HG02798 (cell line): ENCODE data around the gene MCC.

ENCODE experiments used
- ATAC-seq: cut with Tn5 transposase; IDR thresholded peaks from one replicate; pipeline ENCODE4 v1.9.1; 2021; ENCODE audit warnings: mild to moderate bottlenecking; ENCODE audit not compliant: unreplicated experiment, poor library complexity

Gene MCC

DNA sequence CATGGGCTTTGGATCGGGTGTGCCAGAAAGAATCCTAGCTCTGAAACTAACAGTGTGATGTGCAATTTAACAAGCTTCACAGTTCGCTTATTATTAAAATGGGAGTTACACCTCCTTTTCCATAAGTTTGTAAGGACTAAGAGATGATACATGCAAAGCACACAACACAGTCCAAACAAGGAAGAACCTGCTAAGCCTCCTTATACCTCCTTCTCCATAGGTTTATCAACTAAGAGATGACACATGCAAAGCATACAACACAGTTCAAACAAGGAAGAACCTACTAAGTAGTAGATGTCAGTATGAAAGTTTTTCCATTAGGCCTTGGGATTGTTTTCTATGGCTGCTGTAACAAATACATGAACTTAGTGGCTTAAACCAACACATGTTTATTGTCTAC is 295.7 kb downstream of the MCC start:
- no peak for ATAC-seq

DNA sequence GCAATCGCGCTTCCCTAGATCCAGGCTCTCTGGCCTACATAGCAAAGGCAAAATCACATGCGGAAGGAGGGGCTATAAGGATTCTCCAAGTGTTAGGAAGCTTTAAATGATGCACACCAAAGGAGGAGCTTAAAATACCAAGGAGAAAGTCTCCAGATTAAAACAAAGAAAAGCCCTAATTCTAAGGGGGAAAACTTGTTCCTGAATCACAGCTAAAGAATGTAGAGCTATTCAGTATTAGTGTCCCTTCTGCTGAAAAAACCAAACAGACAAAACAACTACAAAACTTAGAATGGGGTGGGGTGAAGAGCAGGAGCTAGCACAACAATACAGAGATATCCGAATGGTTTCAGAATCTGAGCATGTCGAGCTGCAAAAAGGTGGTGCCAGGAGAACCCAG is 297.9 kb downstream of the MCC start:
- no peak for ATAC-seq

- no peak for ATAC-seq
Measured at GRCh38 chr5:113189291-113189690, 299.0 kb downstream of the MCC start.

GRCh38 chr5:113188436-113188835 is 299.8 kb downstream of the MCC start:
- no peak for ATAC-seq

DNA sequence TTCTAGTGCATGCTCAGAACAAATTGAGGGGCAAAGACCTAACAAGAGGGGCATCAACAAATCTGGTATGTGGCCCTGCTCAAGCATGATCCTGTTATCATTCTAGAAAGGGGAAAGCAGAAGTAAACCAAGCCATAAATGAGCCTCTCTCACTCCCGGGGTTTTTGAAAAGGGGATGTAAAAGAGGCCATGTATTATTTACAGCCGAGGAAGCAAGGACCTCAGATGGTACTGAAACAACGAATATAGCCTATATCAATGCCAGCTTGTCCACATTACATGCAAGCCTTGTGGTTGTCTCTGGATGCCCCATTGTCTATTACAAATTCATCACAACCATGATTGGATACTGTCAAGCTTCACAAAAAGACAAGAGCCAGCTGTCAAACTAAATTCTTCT is 300.3 kb downstream of the MCC start:
- ATAC-seq, result no peak

- ATAC-seq, result no peak
Measured at GRCh38 chr5:113186061-113186460, 302.2 kb downstream of the MCC start.

DNA sequence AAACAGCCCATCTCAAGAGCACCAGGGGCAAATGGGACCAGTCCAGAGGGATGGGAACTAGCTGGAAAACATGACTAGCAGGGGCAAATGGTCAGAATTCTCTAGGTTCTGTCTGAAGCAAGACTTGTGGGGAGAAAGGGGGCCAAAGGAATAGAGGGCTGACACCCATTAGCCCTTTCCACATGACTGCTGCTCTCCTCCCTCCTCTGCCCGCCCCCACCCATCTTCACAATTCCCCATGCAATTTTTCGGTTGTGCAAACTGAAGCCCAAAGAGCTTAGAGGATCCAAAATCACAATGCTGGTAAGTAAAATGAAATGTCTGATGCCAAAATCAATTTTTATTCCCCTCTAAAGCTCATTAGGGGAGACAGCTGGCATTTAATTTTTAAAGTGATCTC is 304.6 kb downstream of the MCC start:
- ATAC-seq, result no peak

- ATAC-seq, result no peak
Measured at GRCh38 chr5:113182658-113183344, 305.5 kb downstream of the MCC start.

DNA sequence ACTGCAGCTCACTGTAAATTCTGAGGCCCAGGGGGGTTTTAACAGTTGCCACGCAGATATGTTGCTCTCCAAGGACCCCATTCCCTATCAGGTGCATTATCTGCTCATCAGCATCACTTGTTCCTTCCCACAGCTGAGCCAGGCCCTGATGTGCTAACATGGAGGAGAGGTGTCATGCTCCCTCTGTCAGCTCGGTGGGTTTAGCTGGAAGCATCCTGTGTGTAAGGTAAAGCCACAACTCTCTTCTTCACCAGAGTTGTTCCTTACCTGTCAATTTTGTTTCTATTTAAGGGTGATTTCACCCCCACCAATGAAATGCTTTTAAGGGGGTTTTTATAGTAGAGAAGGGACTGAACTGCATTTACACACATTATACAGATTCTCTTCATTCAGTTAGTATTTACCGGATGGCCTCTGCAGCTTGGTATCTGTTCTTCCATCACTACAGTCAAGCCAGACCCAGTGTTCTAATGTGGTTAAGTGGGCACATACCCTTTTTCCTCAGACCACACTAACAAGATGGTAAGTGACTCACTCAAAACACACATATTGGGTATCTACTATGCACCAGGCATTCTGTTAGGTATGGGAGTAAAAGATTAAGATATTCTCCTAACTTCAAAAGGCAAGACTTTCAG is 306.3 kb downstream of the MCC start:
- ATAC-seq, result no peak

DNA sequence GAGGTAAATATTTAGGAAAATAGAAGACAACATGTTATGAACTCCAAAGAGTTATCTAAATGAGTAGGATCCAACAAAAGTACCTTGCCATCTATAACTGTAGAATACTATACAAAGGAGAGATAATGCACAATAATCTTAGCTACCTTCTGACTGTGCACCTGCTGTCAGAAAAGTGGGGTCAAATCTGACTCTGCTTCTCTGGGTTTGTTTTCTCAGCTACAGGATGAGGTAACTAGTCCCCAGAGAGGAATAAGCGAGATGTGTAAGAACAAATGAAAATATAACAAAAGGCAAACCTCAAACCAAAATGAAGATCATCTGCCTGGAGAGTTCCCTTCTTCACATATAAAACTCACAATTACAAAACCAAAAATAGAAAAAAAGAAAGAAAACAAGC is 306.8 kb downstream of the MCC start:
- ATAC-seq, result no peak

- no peak for ATAC-seq
Measured at GRCh38 chr5:113179156-113179555, 309.1 kb downstream of the MCC start.

DNA sequence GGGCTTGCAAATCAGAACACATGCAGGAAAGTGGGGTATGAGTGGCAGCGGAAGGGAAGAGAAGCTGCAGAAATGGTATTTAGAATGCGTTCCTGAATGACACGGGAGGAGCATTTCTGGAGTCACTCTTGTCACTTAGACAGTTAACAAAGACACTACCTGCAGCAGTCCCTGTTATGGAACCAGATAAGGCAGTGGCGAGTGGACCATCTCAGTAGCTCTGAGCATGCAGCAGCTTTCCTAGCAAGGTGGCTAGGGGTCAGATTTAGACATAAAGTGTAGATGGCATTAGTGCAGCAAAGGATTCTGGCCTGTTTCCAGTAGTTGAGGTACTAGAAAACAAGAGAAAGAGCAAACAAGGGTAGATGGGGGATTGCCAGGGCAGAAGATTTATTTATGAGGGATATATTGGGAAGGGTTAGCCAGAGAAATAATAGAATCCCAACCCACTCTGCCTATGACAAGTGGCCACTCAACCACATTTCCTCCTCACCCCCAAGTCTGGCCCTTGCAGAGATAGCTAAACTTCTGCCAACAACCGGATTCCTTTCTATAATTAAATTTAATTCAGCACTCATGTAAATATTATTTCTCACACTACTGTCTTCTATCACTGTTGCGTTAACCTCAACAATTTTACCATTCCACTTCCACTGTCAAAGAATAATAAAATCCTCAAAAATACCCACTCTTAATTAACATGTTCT is 310.0 kb downstream of the MCC start:
- ATAC-seq, result no peak

DNA sequence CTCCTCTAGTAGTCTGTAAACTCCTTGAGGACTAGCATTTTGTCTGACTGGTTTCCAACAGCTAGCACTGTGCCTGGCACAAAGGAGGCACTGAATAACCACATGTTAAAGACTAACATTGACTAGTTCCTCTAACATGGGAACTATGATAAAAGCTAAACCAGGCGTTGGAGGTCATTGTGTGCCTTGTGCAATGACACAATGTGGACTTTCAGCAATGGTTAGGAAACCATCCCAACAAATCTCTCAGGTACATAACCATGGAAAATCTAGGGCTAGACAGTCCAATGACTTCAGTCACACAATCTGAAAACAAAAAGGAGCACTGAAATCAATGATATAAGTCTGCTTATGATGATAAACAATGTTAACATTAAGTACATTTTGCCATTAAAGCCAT is 311.0 kb downstream of the MCC start:
- no peak for ATAC-seq

DNA sequence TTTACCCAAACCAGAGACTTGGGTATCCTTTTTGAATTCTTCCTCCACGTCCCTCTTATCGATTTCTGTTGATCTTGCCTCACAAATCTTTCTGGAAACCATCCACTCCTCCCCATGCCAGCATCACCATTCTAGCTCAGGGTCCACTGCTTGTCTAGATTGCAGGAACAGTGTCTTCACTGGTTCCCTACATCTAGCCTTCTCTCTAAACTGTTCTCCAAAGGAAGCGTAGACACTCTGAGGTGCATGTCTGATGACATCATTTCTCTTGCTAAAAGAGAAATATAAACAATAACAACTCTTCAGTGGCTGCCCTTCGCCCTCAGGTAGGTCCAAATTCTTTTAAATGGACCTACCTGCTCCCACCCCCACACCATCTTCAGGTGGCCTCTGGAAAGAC is 311.5 kb downstream of the MCC start:
- ATAC-seq, result no peak

GRCh38 chr5:113176196-113176595 is 312.1 kb downstream of the MCC start:
- ATAC-seq, result no peak

DNA sequence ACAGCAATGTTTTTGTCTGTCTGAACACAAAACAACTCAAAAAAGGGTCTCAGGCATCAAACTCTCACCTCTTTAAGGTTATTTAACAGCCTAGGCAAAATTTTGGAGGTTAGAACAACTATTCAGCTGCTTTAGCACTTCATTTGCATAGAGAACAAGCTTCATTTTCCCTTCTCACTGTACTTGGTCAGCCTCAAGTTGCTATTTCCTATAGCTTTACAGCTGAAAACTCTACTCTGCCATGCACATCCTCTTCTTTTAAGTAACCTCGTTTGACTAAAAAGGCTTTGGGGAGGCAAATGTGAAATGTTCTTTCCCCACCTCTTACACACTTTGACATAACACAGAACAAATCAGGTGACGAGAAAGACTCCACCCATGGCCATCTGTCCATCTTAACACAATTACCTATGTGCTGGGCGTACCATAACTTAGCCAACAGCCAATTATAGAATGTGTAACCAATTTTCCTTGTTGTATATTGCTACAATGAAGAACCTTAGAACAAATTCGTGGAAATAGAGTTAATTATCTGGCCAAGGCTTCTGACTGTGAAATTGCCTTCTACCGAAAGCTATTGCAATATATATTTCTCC is 315.9 kb downstream of the MCC start:
- peak; percentile 50 for ATAC-seq

DNA sequence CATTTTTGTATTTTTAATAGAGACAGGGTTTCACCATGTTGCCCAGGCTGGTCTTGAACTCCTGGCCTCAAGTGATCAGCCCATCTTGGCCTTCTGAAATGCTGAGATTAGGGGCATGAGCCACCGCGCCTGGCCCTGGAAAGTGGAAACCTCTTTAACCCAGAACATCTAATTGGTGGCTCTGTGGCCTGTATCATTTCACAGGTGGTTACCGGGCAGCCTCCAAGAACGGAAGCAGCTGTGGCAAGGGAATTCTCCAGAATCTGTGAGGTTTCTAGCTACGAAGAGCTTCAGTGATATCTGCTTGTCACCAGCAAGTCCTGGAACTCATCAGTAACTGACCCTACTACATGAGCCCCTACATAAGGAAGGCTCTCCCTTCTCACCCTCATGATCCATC is 316.7 kb downstream of the MCC start:
- ATAC-seq, result no peak

DNA sequence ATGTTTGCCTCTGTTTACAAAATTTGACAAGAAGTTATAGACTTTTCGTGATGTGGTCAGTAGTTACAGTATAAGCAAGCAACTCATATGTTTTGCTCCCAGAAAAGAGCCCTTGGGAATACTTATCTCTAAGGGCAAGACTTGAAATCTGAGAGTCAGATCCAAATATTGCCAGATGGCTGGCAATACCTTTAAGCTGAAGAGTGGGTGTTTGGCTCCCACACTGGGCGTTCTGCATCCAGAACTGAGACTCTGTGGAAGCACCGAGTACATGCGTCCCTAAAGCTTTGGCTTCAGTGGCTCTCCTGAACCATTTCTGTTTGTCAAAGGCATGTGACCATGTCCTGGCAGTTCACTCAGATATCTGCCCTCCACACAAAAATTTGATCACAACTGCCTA is 317.5 kb downstream of the MCC start:
- ATAC-seq, result no peak

GRCh38 chr5:113169720-113170119 is 318.5 kb downstream of the MCC start:
- ATAC-seq, result no peak

DNA sequence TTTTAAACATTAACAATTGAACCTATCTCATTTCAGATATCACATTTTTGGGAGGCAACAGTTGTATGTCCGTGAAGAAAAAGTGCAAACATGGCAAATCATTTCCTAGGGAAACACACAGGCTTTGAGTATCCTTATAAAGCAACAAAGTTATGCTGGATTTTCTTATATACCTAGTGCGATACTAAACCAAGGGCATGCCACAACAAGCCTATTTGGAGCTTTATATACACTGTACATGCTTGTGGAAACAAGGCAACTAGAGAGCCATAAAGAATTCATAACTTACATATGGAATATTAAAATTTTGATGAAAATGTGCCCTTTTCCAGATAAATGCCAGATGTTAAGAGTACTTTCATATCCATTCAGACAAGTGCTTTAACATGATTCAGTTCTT is 320.3 kb downstream of the MCC start:
- ATAC-seq, result no peak

- no peak for ATAC-seq
Measured at GRCh38 chr5:113166852-113167366, 321.3 kb downstream of the MCC start.
